PFSK-1 (cell line): ENCODE results near the gene HNF1B.

ENCODE experiments used
- FOXP2 ChIP-seq: optimal IDR thresholded peaks from 2 replicates; pipeline ENCODE3; 2011; ENCODE audit warnings: borderline replicate concordance, control low read depth, inconsistent platforms; ENCODE audit not compliant: insufficient read depth; ENCODE audit errors: extremely low read length, extremely low read depth
- POLR2AphosphoS5 ChIP-seq: IDR thresholded peaks from 2 replicates; pipeline ENCODE4 v1.6.1; 2012; ENCODE audit warnings: low read depth, mild to moderate bottlenecking, control low read depth, low read length, moderate library complexity
- REST ChIP-seq, 2 experiments: IDR thresholded peaks; 2 replicates each; pipeline versions ENCODE4 v1.6.1 to v1.8.0; 2011 to 2012; ENCODE audit warnings: low read depth in 2 of 2, low read length in 2 of 2, control low read depth in 1 of 2, inconsistent platforms in 1 of 2, mild to moderate bottlenecking in 1 of 2, moderate library complexity in 1 of 2; ENCODE audit not compliant: insufficient read depth in 1 of 2
- SIN3A ChIP-seq: IDR thresholded peaks from 2 replicates; pipeline ENCODE4 v1.6.1; 2012; ENCODE audit warnings: mild to moderate bottlenecking, low read length, moderate library complexity, borderline replicate concordance; ENCODE audit not compliant: insufficient read depth
- TAF1 ChIP-seq: IDR thresholded peaks from 2 replicates; pipeline ENCODE4 v1.6.1; 2012; ENCODE audit warnings: low read length, control low read depth, borderline replicate concordance; ENCODE audit not compliant: insufficient read depth

HNF1B gene

GRCh38 chr17:37689317-37689716 lies 55.5 kb downstream of the HNF1B start:
- TF ChIP-seq FOXP2: no peak
- no peak for TF ChIP-seq TAF1
- no peak for TF ChIP-seq POLR2AphosphoS5
- TF ChIP-seq REST (IDR thresholded peaks at IDR 0.05; ENCODE audit: insufficient read depth in 1 of 2, low read depth in 2 of 2, low read length in 2 of 2): no peak

GRCh38 chr17:37683454-37683984 lies 61.3 kb downstream of the HNF1B start:
- TF ChIP-seq POLR2AphosphoS5 (no peak), FOXP2 (no peak), TAF1 (no peak), SIN3A (no peak), REST (IDR thresholded peaks at IDR 0.05; ENCODE audit: insufficient read depth in 1 of 2, low read depth in 2 of 2, low read length in 2 of 2) (no peak)

GRCh38 chr17:37682007-37682406 lies 62.9 kb downstream of the HNF1B start:
- TF ChIP-seq POLR2AphosphoS5: no peak
- TF ChIP-seq FOXP2: no peak
- TF ChIP-seq REST (IDR thresholded peaks at IDR 0.05; ENCODE audit: insufficient read depth in 1 of 2, low read depth in 2 of 2, low read length in 2 of 2): no peak
- TF ChIP-seq TAF1: no peak
- no peak for TF ChIP-seq SIN3A

- no peak for TF ChIP-seq FOXP2
- no peak for TF ChIP-seq TAF1
- TF ChIP-seq POLR2AphosphoS5: no peak
- no peak for TF ChIP-seq REST (IDR thresholded peaks at IDR 0.05; ENCODE audit: insufficient read depth in 1 of 2, low read depth in 2 of 2, low read length in 2 of 2)
- no peak for TF ChIP-seq SIN3A
Measured at GRCh38 chr17:37678036-37678435, 66.8 kb downstream of the HNF1B start.

- TF ChIP-seq POLR2AphosphoS5: no peak
- no peak for TF ChIP-seq FOXP2
- no peak for TF ChIP-seq REST (IDR thresholded peaks at IDR 0.05; ENCODE audit: insufficient read depth in 1 of 2, low read depth in 2 of 2, low read length in 2 of 2)
- TF ChIP-seq SIN3A: no peak
- TF ChIP-seq TAF1: no peak
Measured at GRCh38 chr17:37677021-37677420, 67.8 kb downstream of the HNF1B start.
